Astrocyte of the cerebellum (primary cell): ENCODE results near the gene GPR142.

Source experiments
- DNase-seq: peaks from one replicate; pipeline ENCODE4 v3.0.0-alpha.2; 2011; ENCODE audit warnings: low read depth
- H3K4me3 ChIP-seq: 2 replicates; pipeline ENCODE4 v1.5.1; 2011; ENCODE audit warnings: mild to moderate bottlenecking, low read depth, low read length, moderate library complexity
- in situ Hi-C: cut with HindIII; loops from 2 replicates; pipeline ENCODE4 v1.10.0; 2017; ENCODE audit warnings: low sequenced_read_pairs
- TF ChIP-seq, protein P1 (sequence below): IDR thresholded peaks from 2 replicates; pipeline ENCODE4 v1.5.1; 2012; ENCODE audit warnings: low read length, low read depth, moderate library complexity, mild to moderate bottlenecking; ENCODE audit errors: missing control alignments

GPR142 gene

DNA sequence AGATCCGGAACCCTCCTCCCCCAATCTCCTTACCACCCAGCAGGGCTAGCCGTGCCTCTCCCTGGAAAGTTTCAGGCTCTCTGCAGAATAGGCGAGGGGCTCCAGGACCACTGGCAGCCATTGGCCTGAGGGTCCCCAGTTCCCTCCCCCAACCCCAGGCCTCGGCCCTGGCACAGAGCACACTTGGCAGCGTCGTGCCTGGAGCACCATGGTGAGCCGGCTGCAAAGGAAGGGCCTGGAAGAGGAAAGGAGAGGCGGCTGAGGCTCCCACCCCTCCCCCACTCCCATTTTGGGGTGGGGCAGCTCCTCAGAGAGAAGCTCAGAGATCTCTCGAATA lies 5.3 kb upstream of the GPR142 start:
- DNase-seq: no peak
- in situ Hi-C loops: no loop called here
- TF ChIP-seq, protein P1, sequence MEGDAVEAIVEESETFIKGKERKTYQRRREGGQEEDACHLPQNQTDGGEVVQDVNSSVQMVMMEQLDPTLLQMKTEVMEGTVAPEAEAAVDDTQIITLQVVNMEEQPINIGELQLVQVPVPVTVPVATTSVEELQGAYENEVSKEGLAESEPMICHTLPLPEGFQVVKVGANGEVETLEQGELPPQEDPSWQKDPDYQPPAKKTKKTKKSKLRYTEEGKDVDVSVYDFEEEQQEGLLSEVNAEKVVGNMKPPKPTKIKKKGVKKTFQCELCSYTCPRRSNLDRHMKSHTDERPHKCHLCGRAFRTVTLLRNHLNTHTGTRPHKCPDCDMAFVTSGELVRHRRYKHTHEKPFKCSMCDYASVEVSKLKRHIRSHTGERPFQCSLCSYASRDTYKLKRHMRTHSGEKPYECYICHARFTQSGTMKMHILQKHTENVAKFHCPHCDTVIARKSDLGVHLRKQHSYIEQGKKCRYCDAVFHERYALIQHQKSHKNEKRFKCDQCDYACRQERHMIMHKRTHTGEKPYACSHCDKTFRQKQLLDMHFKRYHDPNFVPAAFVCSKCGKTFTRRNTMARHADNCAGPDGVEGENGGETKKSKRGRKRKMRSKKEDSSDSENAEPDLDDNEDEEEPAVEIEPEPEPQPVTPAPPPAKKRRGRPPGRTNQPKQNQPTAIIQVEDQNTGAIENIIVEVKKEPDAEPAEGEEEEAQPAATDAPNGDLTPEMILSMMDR: no peak
- H3K4me3 ChIP-seq: no peak overlapping the region

DNA sequence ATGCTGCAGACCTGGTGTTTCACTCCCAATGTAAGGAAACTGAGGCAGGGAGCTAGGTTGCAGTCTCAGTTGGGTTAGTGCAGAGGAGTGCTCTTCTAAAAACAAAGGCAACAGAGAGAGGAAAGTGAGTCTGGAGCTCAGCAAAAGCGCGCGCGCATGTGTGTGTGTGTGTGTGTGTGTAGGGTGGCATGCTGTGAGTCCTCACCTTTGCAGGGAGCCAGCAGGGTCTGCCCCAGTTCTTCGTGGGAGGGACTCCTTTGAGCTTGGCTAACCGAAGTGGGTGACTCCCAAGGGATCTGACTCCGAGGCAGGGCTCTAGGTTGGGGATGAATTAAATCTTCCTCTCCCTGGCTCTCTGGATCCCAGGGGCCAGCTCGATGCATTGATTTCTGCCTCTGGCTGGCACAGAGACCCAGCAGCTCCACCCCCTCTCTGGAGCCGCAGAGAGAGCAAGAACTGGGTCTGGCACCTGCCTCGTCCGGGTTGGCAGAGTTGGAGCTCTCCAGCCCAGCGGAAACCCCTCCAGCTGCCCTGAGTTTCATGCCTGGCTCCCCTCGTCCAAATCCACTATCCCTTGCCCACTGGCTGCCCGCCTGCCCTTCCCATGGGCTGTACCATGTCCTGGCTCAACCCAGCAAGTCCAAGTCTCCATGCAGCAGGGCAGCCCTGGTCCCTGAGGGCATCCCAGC lies 4.4 kb upstream of the GPR142 start:
- H3K4me3 ChIP-seq: no peak overlapping the region
- DNase-seq: no peak
- TF ChIP-seq, protein P1: no peak
- in situ Hi-C loops: no loop called here

DNA sequence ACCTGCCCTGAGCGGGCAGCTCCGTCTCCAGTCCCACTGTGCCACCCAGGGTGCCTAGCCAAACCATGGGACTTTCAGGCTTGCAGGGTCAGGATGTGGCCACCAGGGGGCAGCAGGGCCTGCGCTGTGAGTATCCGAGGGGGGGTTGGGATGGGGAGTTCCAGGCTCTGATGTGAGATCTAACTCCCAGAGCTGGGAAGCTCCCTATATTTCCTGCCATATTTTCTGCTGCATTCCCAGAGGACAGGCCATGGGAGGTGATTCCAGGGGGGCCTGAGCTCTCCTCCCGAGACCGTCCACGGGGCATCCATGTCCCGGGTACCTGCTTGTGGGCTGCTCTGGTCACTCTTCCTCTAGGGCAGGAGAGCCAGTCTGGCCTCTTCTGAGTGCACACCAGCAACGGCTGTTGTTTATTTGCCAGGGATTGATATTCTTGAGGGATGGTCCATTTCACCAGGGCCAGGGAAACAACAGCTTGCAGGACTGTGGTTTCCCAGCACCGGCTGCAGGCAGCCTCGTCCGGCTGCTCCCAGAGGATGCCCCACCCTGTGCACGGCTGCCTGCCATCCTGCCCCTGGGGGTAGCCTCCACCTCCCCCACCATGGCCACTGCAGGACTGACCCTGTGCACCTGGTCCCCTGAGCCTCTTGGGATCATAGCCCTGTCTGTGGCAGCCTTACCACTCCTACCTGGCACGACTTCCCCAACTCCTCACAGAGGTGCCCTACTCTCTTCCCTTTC lies 1.2 kb downstream of the GPR142 start:
- DNase-seq: peak; percentile 4
- TF ChIP-seq, protein P1: peak; percentile 91
- in situ Hi-C loops: no loop called here

DNA sequence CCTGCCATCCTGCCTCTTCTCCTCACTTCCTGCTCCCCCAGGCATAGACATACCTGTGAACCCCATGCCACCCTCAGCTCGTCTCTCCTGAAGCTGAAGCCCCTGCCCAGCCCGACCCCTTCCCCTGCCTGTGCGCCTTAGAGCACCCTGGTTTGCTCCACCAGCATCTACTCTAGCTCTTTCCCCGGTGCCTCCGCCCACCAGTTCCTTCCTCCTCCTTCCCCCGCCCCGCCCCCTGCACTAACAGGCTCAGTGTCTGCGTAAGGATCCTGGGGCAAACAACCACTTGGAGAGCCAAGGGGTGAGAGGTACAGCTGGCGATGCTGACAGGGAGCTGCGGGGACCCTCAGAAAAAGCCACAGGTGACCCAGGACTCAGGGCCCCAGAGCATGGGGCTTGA lies 1.9 kb downstream of the GPR142 start:
- no peak overlapping the region for H3K4me3 ChIP-seq
- TF ChIP-seq, protein P1: no peak
- DNase-seq: no peak
- in situ Hi-C loops: no loop called here

More for the DNA sequence above, 1.2 kb downstream of the GPR142 start:
- no peak overlapping the region for H3K4me3 ChIP-seq

DNA sequence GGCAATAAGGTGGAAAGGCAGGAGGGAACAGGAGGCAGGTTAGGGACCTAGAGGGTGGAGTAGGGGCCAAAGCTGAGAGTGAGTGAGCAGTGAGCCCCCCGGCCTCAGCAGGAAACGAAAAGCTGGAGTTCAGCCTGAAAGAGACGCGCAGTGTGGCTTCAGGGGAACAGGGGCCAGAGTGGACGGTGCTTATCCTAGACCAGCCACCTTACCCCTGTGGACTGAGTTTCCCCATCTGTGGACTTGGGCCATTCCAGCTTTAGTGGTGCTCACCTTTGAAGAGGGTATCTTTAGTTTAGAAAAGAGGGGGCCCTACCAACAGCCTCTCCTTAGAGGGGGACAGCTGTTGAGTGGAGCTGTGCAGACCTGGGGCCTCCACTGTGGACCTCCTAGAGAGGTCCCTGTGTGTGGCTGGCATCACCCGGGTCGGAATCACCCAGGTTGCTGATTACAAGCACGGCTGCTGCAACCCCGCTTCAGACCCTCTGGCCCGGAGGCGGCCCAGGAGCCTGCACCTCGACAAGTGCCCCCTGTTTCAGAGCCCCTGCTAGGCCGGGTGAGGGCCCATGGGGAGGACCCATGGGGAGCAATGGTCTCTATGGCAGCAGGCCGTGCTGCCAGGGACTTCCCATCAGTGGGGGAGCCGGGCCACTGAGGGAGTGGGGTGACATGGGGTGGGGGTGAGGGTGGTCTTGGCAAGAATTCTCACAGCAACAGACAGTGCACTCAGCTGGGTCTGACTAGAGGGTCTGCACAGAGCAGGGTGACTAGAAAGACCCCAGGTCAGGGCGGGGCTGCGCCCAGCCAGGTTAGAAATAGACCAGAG lies 2.6 kb downstream of the GPR142 start:
- TF ChIP-seq, protein P1: no peak
- DNase-seq: no peak
- H3K4me3 ChIP-seq: no peak overlapping the region
- in situ Hi-C loops: no loop called here

DNA sequence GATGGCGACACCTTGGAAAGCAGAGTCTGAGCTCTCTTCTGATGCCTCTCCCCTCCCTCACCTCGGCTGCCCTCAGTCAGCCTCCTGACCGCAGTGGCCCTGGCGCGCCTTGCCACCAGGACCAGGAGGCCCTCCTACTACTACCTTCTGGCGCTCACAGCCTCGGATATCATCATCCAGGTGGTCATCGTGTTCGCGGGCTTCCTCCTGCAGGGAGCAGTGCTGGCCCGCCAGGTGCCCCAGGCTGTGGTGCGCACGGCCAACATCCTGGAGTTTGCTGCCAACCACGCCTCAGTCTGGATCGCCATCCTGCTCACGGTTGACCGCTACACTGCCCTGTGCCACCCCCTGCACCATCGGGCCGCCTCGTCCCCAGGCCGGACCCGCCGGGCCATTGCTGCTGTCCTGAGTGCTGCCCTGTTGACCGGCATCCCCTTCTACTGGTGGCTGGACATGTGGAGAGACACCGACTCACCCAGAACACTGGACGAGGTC lies 4.4 kb downstream of the GPR142 start:
- DNase-seq: no peak
- TF ChIP-seq, protein P1: no peak
- in situ Hi-C loops: no loop called here
- no peak overlapping the region for H3K4me3 ChIP-seq
